H1 (cell line): Measurements from ENCODE around the gene PHTF2. TPM values are rescaled to one million over a fixed set of nuclear protein-coding genes. Genes with fewer than 3 reads are reported as not detected.

Source experiments
- CBX5 ChIP-seq: fragments of 300-800, 300-1000 bp; sonication (generic); IDR thresholded peaks from 2 replicates; pipeline ENCODE4 v1.7.1; 2016; ENCODE audit warnings: antibody characterized with exemption, low read length, low read depth
- KDM4A ChIP-seq: IDR thresholded peaks from one replicate; pipeline ENCODE4 v1.7.1; 2012; ENCODE audit warnings: low read depth, mild to moderate bottlenecking, moderate library complexity, low read length, inconsistent platforms; ENCODE audit not compliant: severe bottlenecking
- PHF8 ChIP-seq: fragments of 200-600 bp; sonication (generic); conservative IDR thresholded peaks from 2 replicates; pipeline ENCODE4 v1.7.1; 2012; ENCODE audit warnings: low read depth, mild to moderate bottlenecking, inconsistent platforms, low read length, moderate library complexity
- SP4 ChIP-seq: IDR thresholded peaks from 2 replicates; pipeline ENCODE4 v1.6.1; 2012; ENCODE audit warnings: low read length, inconsistent platforms
- SUZ12 ChIP-seq: fragments of 200-600 bp; sonication (generic); IDR thresholded peaks from 2 replicates; pipeline ENCODE4 v1.6.1; 2012; ENCODE audit warnings: mild to moderate bottlenecking, inconsistent platforms, low read length, moderate library complexity, mixed read lengths
- USF2 ChIP-seq: IDR thresholded peaks from 2 replicates; pipeline ENCODE4 v1.6.1; 2011; ENCODE audit warnings: low read length, improper control_type of control experiment
- polyA plus RNA-seq, 7 experiments: library from polyadenylated mRNA; depleted of rRNA in 3 of 7; stranded (reverse) in 5 of 7; unstranded in 2 of 7; fragments of >200 nt in 5 of 7; fragments of 200-250 nt in 2 of 7; gene quantifications; 1 replicate in 5 of 7; 2 replicates in 1 of 7; 4 replicates in 1 of 7; pipeline versions ENCODE4 v1.2.1 to v1.2.3, GENCODE V29; 2011 to 2013; ENCODE audit warnings: missing spikeins in 2 of 7, mixed read lengths in 2 of 7
- total RNA-seq: library from RNA; stranded (reverse); fragmentation: NEBNext Ultra II Directional; extraction: Animal tissue kit (Norgen Biotek cat#: 25700); gene quantifications from 2 replicates; pipeline ENCODE4 v1.2.1, GENCODE V29; 2021

The PHTF2 gene
- total and polyA plus RNA-seq, 2 of the 8 experiments (the other 6 are each of a cell fraction or from before 2014, with no cell fraction given), result 9.0 to 25.4 TPM

DNA sequence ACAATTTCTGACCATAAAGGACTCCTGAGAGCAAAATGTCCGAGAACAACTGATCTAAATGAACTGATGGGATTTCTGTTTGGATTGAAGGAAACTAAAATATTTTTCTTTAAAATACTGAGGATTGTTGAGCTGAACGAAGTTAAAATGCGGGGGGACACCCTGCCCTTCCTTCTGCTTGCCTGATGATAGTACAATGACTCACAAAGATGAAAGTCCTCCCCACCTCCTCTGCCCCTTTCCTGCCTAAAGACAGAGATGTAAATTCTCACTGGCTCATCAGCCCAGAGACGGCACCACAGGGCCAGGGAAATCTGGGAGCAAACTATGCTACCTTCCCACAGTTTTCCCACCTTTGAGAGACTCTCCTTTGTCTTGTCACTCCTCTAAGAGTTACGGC, 180.6 kb downstream of the PHTF2 start (continued):
- no peak for TF ChIP-seq CBX5
- TF ChIP-seq SUZ12, result no peak
- TF ChIP-seq SP4, result no peak
- no peak for TF ChIP-seq USF2
- no peak for TF ChIP-seq PHF8
- no peak for TF ChIP-seq KDM4A
- TF ChIP-seq, all 59 proteins: peak for 0
